GM19043 (cell line): ENCODE data around the gene PNPLA4.

ENCODE experiments used
- ATAC-seq: cut with Tn5 transposase; IDR thresholded peaks from one replicate; pipeline ENCODE4 v1.9.1; 2021; ENCODE audit warnings: low read depth; ENCODE audit not compliant: unreplicated experiment

Gene PNPLA4

GRCh38 chrX:7876957-7877356, 50.3 kb downstream of the PNPLA4 start:
- ATAC-seq: no peak

- no peak for ATAC-seq
These were observed 55.2 kb downstream of the PNPLA4 start for GRCh38 chrX:7872042-7872441.

GRCh38 chrX:7852166-7852565, 75.0 kb downstream of the PNPLA4 start:
- ATAC-seq: no peak
